Kidney capillary endothelial cell (primary cell): Measurements from ENCODE around the gene SLC22A23.

Source experiments
- DNase-seq: peaks from one replicate; pipeline ENCODE4 v3.0.0-alpha.2; 2018; ENCODE audit warnings: low spot score

Gene SLC22A23

GRCh38 chr6:3351829-3352524 lies 104.9 kb downstream of the SLC22A23 start:
- DNase-seq: no peak

GRCh38 chr6:3351105-3351676 lies 105.7 kb downstream of the SLC22A23 start:
- DNase-seq: no peak

- DNase-seq: no peak
Observed at GRCh38 chr6:3350252-3350796, 106.5 kb downstream of the SLC22A23 start.

DNA sequence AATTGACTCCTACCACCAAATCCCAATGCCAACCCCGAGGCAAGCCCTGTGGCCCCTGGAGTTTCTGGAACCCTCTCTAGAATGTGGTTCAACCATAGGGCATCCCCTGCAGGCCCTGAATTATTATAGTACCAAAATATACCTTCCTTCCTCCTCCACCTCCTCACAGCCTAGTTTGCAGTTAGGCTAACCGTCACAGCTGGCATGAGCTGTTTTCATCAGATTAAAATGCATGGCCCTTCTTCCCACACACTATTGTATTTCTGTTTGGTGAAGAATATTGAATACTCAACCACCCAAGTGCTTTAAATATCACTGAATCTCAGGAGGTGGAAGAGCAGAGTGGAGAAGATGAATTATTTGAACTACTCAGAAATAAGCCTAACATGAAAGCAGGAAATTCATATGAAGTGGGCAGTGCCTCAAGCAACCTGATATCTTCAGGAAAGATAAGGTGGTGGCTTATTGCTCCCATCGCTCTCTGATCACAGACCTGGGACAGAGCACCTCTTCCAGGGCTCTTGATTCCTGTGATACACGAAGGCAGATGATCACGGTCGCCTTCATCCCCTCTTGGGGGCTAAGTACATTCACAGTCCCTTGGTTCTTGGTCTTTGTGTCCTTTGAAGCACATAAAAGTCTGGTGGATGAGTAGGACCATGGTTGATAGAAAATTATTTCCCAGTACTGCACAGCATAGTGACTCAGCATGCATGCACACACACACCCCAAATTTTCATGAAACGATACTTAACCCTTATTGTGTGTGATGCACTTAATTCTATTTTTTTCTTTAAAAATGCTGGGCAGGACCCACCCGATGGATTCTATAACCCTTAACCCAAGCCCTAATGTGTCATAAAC lies 107.2 kb downstream of the SLC22A23 start:
- no peak for DNase-seq

- DNase-seq: no peak
Observed at GRCh38 chr6:3348821-3349220, 108.0 kb downstream of the SLC22A23 start.

GRCh38 chr6:3347826-3348225 lies 109.0 kb downstream of the SLC22A23 start:
- DNase-seq: no peak

GRCh38 chr6:3347247-3347646 lies 109.6 kb downstream of the SLC22A23 start:
- DNase-seq: no peak

DNA sequence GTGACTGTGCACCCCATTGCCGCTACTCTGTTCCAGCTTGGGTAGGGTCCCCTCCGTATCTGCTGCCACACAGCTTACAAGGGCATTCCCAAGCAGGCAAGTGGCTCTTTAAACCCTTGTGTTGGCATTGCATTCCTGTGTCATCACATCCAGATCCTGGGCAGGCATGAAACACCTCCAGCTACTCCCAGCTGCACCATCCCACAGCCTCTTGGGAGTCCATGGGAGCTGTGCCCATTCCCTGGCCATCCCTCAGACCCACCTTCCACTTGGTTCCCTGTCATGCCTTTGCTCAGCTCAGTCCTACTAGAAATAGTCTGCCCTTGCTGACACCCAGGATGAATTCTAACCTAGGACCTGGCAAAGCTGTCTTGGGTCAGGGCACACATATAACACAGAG lies 110.4 kb downstream of the SLC22A23 start:
- DNase-seq: no peak

DNA sequence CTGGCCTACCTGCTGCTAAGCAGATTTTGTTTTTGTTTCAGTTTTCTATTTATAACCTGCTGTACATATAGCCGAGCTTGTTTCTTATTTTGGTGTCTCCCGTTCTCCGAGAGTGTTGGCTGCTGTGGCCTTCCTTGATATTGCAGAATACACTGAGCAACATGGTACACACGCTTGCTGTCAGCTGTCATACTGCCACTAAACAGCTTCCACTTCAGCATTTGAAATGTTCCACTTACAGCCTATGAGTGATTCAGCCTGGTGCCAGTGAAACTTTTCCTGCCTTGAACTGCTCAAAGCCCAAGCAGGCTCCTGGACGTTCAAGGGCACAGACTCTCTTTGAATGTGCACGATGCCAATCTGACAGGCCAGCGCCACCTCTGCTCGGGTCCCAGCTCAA lies 111.0 kb downstream of the SLC22A23 start:
- no peak for DNase-seq

- DNase-seq: no peak
Observed at GRCh38 chr6:3343089-3343883, 113.6 kb downstream of the SLC22A23 start.

DNA sequence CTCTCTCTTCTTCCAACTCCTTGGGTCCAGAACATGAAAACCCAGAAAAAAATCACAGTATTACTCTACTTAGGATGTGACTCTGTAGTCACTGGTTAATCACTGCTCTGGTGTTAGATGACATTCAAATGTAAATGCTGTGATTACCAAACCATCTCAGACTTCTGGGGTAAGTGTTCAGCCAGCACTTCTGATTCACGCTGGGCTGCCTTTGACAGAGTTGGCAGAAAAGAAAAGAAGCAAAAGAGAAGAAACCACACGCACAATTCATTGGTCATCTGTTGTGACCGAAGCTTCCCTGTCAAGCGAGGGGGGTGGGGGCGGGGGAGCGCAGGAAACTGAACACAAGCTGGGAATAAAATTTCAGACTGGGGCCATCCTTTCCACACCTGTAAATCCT lies 115.4 kb downstream of the SLC22A23 start:
- DNase-seq: no peak

DNA sequence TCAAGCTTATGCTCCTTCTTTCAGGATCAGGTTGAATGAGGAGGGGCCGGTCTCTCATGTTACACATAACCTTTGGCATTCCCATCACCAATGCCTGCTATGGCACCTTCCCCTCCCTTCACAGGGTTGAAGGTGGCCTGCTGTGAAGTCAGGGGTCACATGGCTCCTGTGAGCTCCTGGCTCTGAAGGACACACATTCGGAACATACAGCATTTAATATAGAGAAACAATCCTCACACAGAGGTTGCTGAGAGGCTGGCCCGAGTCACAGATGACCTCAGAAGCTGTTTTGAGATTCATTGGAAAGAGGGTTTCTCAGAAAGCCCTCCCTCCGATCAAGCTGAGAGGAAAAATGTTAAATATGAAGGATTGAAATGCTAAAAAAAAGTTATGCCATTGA lies 116.0 kb downstream of the SLC22A23 start:
- DNase-seq: no peak

DNA sequence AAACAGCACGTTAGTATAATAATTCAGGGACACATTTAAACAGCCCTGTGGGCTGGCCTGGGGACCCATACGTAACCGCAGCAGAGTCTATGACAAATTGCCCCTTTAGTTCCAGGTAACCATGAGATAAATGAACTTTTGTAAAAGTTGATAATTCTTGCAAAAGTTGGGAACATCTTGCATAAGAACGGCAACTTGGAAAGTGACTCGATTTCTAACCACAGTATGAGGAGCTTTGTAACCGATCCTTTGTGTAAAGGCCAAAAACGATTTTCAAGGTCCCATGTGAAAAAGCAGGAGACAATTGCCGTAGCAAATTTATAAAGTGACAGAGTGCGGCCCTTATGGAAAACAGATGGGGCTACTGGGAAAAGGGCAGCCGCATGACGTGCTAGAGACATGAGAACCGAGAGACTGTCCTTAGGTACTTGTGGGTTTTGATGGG lies 116.5 kb downstream of the SLC22A23 start:
- no peak for DNase-seq

DNA sequence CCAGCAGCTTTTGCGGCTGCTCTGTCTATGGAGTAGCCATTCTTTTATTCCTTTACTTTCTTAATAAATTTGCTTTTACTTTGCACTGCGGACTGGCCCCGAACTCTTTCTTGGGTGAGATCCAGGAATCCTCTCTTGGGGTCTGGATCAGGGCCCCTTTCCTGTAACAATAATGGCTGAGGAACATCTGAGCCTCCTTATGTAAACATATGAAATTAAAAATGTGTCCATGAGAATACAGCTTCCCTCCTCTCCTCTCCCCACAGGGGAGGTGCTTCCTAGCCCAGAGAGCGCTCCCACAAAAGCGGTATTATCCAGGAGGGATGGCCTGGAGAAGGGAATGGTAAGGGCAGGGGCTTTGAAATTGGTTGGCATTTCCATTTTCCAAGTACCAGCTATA lies 117.0 kb downstream of the SLC22A23 start:
- no peak for DNase-seq

DNA sequence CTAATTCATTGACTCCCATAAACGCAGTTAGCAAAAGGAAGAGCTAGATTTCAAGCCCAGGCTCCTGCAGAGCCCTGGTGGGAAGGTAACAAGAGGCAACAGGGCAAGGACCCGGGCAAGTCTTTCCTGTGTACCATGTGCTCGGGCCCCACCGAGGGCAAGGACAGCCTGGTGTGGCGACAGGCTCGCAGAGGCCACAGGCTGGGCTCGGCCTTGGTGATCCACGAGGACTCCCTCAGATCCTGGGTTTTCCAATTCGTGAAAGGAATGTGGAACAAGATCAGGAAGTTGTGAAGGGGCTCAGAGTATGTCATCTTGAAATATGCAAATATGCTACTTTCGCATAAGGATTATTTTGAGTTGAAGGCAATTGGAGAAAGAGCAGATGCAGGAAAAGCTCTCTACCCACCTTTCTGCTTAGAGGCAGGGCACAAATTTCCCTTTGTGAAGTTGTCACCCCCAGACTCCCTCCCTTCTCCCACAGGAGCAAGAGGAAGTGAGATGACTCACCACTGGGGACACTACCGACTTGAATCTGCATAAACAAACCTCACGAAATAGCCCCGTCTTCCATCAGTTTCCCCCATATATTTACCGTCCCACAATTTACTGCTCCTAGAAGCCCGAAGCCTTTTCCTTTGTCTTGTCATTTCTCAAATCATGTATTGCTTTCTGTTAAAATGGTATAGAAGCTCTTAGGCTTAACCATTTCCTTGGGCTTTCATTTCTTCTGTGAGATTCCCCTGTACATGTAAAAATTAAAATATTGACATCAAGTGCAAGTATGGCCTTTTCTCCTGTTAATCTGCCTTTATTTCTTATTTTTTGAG lies 119.1 kb downstream of the SLC22A23 start:
- DNase-seq: peak; percentile 51

GRCh38 chr6:3336859-3337515 lies 119.9 kb downstream of the SLC22A23 start:
- DNase-seq: no peak

DNA sequence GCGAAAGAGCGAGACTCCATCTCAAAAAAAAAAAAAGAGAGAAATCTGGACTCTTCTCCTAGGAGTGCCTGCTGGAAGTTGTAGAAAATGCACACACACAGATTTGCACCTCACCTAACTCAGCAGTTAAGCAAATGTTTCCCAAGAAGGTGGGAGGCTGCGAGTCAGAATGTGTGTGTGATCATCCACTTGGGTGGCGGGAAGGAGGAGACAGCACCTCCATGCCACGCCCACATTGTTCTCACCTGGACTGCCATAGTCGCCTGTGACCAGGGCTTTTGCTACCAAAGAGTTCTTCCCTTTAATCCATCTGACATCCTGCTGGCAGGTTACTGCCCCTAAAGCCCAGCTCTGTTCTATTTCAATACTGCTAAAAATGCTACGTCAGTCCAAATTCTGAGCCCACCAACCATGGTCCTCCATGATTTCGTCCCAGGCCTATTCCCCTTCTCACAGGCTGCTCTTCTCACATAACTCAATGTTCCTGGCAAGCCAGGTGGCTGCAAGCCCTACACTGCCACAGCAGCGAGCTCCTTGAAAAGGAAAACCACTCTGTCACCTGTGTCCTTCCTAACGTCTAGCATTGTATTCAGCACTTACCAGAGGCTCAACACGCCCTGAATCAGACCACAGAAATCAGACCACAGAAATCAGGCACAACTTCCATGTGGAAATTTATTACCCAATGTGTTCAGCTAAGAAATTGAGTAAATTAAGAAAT lies 120.6 kb downstream of the SLC22A23 start:
- no peak for DNase-seq

- no peak for DNase-seq
Observed at GRCh38 chr6:3335169-3335568, 121.7 kb downstream of the SLC22A23 start.

DNA sequence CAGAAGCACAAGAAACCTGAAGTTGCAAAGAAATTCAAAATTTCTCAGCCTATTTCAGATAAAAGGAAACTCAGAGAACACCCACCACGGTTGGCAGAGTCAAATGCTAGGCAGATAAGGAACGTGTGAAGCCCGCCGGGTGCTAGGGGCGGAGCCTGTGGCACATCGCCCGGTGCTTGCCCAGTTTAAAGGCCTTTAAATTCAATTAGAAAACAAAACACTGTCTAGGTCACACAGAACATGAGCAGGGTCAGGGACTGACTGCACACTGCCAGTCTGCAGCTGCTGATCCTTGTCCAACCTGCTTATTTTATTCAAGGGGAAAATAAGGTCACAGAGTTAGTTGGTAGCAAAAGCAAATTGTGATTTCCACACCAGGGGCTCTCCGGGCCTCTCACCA lies 122.3 kb downstream of the SLC22A23 start:
- DNase-seq: no peak

GRCh38 chr6:3333263-3333662 lies 123.6 kb downstream of the SLC22A23 start:
- DNase-seq: no peak
